ENCODE measurements around the gene ZNG1A. TPM values are rescaled to one million over a fixed set of nuclear protein-coding genes. Genes with fewer than 3 reads are reported as not detected.

Gene ZNG1A
- 20.1 and 22.3 TPM in 2 replicates for total RNA-seq

DNA sequence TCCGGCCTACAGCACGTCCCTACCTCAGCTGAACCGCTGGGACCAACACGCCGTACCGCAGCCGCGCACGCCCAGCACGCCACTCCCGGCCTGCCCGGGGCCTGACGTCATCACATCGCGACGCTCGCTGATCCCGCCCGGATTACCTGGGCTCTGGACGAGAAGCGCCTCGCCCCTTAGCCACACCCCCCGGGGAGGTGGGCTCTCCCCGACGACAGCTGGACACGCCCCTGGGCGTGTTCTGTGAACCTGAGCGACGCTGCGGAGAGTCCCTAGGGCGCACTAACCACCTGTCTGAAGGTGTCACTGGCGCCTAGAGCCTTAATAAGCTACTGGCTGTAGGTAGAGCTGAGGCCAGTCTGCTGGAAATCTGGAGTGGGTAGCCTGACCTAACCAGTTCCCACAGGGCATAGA lies at the start of gene ZNG1A:
TSS of gene ZNG1A (minus strand) at position 87 of the 414 bp plus-strand sequence. CDS start 87 bp downstream, outside the sequence.

GRCh38 chr9:214648-215493 lies 36.0 kb upstream of the ZNG1A start, which contains the start of gene DOCK8:
DOCK8 (plus strand) TSS chr9:214865; CDS start chr9:214977, 112 bp downstream.

DNA sequence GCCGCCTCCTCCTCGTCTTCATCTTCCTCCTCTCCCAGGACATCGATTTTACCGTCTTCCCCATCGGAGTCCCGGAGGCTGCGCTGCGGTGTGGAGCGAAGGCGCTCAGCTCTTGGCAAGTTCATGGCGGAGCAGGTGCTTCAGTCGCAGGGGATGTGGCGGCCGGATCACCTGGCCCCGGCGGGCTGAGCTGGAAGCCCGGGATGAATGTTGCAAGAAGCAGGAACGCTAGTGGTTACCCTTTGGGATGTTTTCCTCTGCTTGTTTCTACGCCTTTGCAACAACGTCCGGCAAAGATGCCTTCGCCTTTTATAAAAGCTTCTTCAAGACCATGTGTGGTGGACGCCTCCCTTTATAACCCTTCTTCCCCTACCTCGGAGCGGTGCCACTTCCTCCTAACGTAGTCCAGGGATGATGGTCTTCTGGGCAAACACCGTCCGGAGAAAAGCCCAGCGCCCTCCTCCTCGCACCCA lies 60.8 kb downstream of the ZNG1A start, which contains the start of gene FOXD4:
TSS of gene FOXD4 (minus strand) at position 423 of the 473 bp plus-strand sequence. CDS start at position 125, 298 bp downstream.

Other genes with a start within 250 kb of the ZNG1A start
- 4.9 and 6.9 TPM in 2 replicates for gene WASHC1, start 149.6 kb downstream of the ZNG1A start, total RNA-seq
- under 0.01 and 0.25 TPM in 2 replicates for gene FOXD4, start 60.6 kb downstream of the ZNG1A start, total RNA-seq
- gene DOCK8, start 35.8 kb upstream of the ZNG1A start, total RNA-seq: 0.81 and 8.6 TPM in 2 replicates

Measured in bladder microvascular endothelial cell (primary cell).